Activated T-cell treated with anti-CD3 and anti-CD28 coated beads, Interleukin-2, amount 50 U/mL, for 24 hours (primary cell): ENCODE data around the gene BIRC6.

Experiments
- DNase-seq: peaks from one replicate; pipeline ENCODE4 v3.0.0-alpha.2; 2020
- H3K27ac Mint-ChIP-seq: 2 replicates; pipeline ENCODE4 v1.8.0; 2020; ENCODE audit warnings: mild to moderate bottlenecking, mixed read lengths
- H3K27me3 Mint-ChIP-seq: 2 replicates; pipeline ENCODE4 v1.8.0; 2020; ENCODE audit warnings: mixed read lengths
- H3K36me3 Mint-ChIP-seq: 2 replicates; pipeline ENCODE4 v1.8.0; 2020; ENCODE audit warnings: low read depth, mixed read lengths
- H3K4me1 Mint-ChIP-seq: 2 replicates; pipeline ENCODE4 v1.8.0; 2020; ENCODE audit warnings: low read depth, mixed read lengths
- H3K4me3 Mint-ChIP-seq: 2 replicates; pipeline ENCODE4 v1.8.0; 2020; ENCODE audit warnings: mild to moderate bottlenecking, moderate library complexity, mixed read lengths
- H3K9me3 Mint-ChIP-seq: 2 replicates; pipeline ENCODE4 v1.8.0; 2020; ENCODE audit warnings: mixed read lengths

Gene BIRC6

GRCh38 chr2:32482471-32482870, 125.6 kb downstream of the BIRC6 start:
- no peaks in the 10 kb centered on the region for H3K27me3 Mint-ChIP-seq
- no peaks in the 10 kb centered on the region for H3K4me1 Mint-ChIP-seq
- H3K36me3 Mint-ChIP-seq, result peaks cover 89% of the 10 kb centered on the region
- no peak overlapping the region for H3K4me3 Mint-ChIP-seq
- no peak overlapping the region for H3K27ac Mint-ChIP-seq
- DNase-seq, result no peak
- H3K9me3 Mint-ChIP-seq, result no peaks in the 10 kb centered on the region

GRCh38 chr2:32484937-32485336, 128.1 kb downstream of the BIRC6 start:
- H3K27ac Mint-ChIP-seq, result peak overlapping the region; percentile 3
- H3K27me3 Mint-ChIP-seq, result no peaks in the 10 kb centered on the region
- no peak for DNase-seq
- H3K9me3 Mint-ChIP-seq, result no peaks in the 10 kb centered on the region
- H3K36me3 Mint-ChIP-seq, result peaks cover 91% of the 10 kb centered on the region
- H3K4me3 Mint-ChIP-seq, result no peak overlapping the region
- no peaks in the 10 kb centered on the region for H3K4me1 Mint-ChIP-seq

DNA sequence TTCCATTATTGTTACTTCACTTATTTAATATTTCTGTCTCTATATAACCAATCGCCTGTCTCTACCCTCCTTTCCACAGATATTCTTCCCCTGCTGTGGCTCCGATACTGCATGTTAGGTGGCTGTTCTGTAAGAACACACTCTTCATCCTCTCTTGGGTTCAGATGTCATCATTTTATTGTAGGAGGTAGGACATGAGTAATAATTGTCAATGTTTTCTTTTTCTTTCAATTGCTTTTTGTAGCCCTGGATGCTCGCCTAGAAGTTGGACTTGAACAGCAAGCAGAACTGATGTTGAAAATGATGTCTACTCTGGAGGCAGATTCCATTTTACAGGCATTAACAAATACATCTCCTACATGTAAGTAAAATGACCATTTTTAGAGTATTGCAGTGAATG, 128.6 kb downstream of the BIRC6 start:
- H3K4me3 Mint-ChIP-seq, result no peak overlapping the region
- H3K36me3 Mint-ChIP-seq, result peaks cover 91% of the 10 kb centered on the region
- no peaks in the 10 kb centered on the region for H3K4me1 Mint-ChIP-seq
- peak overlapping the region; percentile 15 for H3K27ac Mint-ChIP-seq
- DNase-seq, result no peak
- no peaks in the 10 kb centered on the region for H3K27me3 Mint-ChIP-seq
- no peaks in the 10 kb centered on the region for H3K9me3 Mint-ChIP-seq

DNA sequence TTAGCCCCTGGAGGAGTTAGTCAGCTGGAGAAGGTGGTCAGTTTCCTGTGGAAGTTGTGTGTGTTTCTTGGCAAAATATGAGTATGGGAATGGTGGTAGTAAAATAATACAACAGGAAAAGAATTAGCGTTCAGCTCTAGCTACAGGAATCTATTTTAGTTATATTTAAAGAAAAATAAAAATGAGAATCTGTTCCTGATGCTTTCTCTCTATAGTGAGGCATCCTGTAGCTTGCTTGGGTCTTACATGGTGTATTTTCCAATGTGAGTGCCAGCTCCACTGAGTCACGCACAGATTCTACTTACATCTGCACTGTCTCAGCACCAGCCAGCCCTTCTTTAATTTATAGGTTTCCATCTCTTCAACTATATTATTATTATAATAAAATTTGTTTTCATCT, 132.2 kb downstream of the BIRC6 start:
- Mint-ChIP-seq H3K4me3 (no peak overlapping the region), H3K36me3 (peaks cover 76% of the 10 kb centered on the region), H3K4me1 (peaks cover 4% of the 10 kb centered on the region), H3K27me3 (no peaks in the 10 kb centered on the region), H3K27ac (no peak overlapping the region), H3K9me3 (no peaks in the 10 kb centered on the region)
- no peak for DNase-seq

DNA sequence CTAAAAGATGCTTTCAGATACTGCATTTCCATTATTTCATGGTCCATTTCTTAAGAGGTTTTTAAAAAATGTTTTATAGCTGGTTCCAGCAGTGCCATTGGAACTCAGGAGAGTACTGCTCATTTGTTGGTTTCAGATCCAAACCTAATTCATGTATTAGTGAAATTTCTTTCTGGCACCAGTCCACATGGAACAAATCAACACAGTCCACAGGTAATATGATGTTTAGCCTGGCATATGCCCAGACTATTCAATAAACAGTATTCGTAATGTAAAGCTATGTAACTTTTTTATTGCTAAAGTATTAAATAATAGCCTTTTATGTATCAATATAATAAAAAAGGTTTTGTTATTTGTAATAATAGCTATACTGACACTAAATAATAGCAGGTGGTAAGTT, 134.5 kb downstream of the BIRC6 start:
- Mint-ChIP-seq H3K27me3 (no peaks in the 10 kb centered on the region), H3K27ac (no peak overlapping the region), H3K36me3 (peaks cover 71% of the 10 kb centered on the region), H3K4me1 (peaks cover 4% of the 10 kb centered on the region), H3K9me3 (no peaks in the 10 kb centered on the region), H3K4me3 (no peak overlapping the region)
- DNase-seq, result no peak

GRCh38 chr2:32495139-32495538, 138.3 kb downstream of the BIRC6 start:
- H3K27ac Mint-ChIP-seq, result no peak overlapping the region
- no peak overlapping the region for H3K4me3 Mint-ChIP-seq
- no peak for DNase-seq
- no peaks in the 10 kb centered on the region for H3K9me3 Mint-ChIP-seq
- peaks cover 72% of the 10 kb centered on the region for H3K36me3 Mint-ChIP-seq
- no peaks in the 10 kb centered on the region for H3K27me3 Mint-ChIP-seq
- H3K4me1 Mint-ChIP-seq, result peaks cover 4% of the 10 kb centered on the region

GRCh38 chr2:32496662-32497061, 139.8 kb downstream of the BIRC6 start:
- no peak for DNase-seq
- Mint-ChIP-seq H3K4me1 (no peaks in the 10 kb centered on the region), H3K36me3 (peaks cover 75% of the 10 kb centered on the region), H3K9me3 (no peaks in the 10 kb centered on the region), H3K4me3 (no peak overlapping the region), H3K27me3 (no peaks in the 10 kb centered on the region), H3K27ac (peak overlapping the region; percentile 35)

GRCh38 chr2:32498306-32498705, 141.5 kb downstream of the BIRC6 start:
- H3K9me3 Mint-ChIP-seq, result no peaks in the 10 kb centered on the region
- H3K36me3 Mint-ChIP-seq, result peaks cover 87% of the 10 kb centered on the region
- H3K27ac Mint-ChIP-seq, result no peak overlapping the region
- H3K4me1 Mint-ChIP-seq, result no peaks in the 10 kb centered on the region
- DNase-seq, result no peak
- H3K27me3 Mint-ChIP-seq, result no peaks in the 10 kb centered on the region
- no peak overlapping the region for H3K4me3 Mint-ChIP-seq

GRCh38 chr2:32502941-32503340, 146.1 kb downstream of the BIRC6 start:
- DNase-seq, result no peak
- no peak overlapping the region for H3K27ac Mint-ChIP-seq
- peaks cover 89% of the 10 kb centered on the region for H3K36me3 Mint-ChIP-seq
- no peaks in the 10 kb centered on the region for H3K4me1 Mint-ChIP-seq
- H3K9me3 Mint-ChIP-seq, result no peaks in the 10 kb centered on the region
- no peaks in the 10 kb centered on the region for H3K27me3 Mint-ChIP-seq
- H3K4me3 Mint-ChIP-seq, result no peak overlapping the region

- peaks cover 88% of the 10 kb centered on the region for H3K36me3 Mint-ChIP-seq
- no peaks in the 10 kb centered on the region for H3K9me3 Mint-ChIP-seq
- H3K4me1 Mint-ChIP-seq, result no peaks in the 10 kb centered on the region
- no peak for DNase-seq
- no peaks in the 10 kb centered on the region for H3K27me3 Mint-ChIP-seq
- H3K27ac Mint-ChIP-seq, result peak overlapping the region; percentile 37
- no peak overlapping the region for H3K4me3 Mint-ChIP-seq
Measured at GRCh38 chr2:32504877-32505478, 148.2 kb downstream of the BIRC6 start.

GRCh38 chr2:32506446-32506845, 149.6 kb downstream of the BIRC6 start:
- DNase-seq, result no peak
- Mint-ChIP-seq H3K4me1 (no peaks in the 10 kb centered on the region), H3K4me3 (no peak overlapping the region), H3K27me3 (no peaks in the 10 kb centered on the region), H3K27ac (peak overlapping the region; percentile 22), H3K36me3 (peaks cover 84% of the 10 kb centered on the region), H3K9me3 (no peaks in the 10 kb centered on the region)

DNA sequence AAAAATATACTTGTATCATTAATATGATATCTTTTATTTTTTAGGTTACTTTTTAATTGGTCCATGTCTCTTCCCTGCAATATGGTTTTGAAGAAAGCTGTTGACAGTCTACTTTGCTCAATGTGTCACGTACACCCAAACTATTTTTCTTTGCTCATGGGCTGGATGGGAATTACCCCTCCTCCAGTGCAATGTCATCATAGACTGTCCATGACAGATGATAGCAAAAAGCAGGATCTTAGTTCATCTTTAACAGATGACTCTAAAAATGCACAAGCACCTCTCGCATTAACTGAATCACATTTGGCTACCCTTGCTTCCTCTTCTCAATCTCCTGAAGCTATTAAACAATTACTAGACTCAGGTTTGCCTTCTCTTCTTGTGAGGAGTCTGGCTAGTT, 158.1 kb downstream of the BIRC6 start:
- Mint-ChIP-seq H3K36me3 (peaks cover 85% of the 10 kb centered on the region), H3K27ac (no peak overlapping the region), H3K4me1 (no peaks in the 10 kb centered on the region), H3K9me3 (no peaks in the 10 kb centered on the region), H3K27me3 (no peaks in the 10 kb centered on the region), H3K4me3 (no peak overlapping the region)
- DNase-seq, result no peak

DNA sequence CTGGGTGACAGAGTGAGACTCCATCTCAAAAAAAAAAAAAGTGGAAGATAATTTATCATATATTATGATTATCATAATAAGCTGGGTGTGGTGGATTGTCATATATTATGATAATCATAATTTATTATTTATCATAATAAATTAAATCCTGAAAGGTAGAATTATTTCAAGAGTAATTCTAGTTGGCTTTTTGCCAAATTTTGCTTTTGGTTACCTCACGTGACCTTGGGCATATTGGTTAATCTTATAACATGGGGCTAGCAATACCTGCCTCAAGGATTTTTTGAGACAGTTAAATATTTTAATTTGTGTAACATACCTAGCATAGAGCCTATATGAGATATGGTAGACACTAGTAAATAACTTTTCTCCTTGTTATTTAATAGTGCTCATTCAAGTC, 159.7 kb downstream of the BIRC6 start:
- H3K36me3 Mint-ChIP-seq, result peaks cover 88% of the 10 kb centered on the region
- H3K4me1 Mint-ChIP-seq, result no peaks in the 10 kb centered on the region
- DNase-seq, result no peak
- no peaks in the 10 kb centered on the region for H3K27me3 Mint-ChIP-seq
- H3K27ac Mint-ChIP-seq, result no peak overlapping the region
- no peaks in the 10 kb centered on the region for H3K9me3 Mint-ChIP-seq
- no peak overlapping the region for H3K4me3 Mint-ChIP-seq

DNA sequence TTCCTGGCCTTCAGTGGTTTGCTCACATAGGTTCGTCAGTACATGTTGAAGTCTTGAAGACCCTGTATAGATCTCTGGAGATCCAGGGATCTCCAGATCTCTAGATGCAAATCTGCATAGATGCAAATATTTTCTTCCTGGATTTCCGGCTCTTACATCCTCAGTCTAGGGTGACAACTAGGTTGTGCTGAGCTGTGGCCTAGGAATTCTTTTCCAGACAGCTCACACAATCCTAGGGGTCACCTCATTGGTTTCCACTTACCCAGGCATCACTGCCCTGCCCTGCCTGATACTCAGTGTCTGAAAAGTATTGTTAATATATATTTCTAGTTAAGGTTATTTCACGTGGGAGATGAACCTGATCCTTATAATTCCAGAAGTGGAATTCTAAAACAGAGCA, 165.9 kb downstream of the BIRC6 start:
- Mint-ChIP-seq H3K27ac (no peak overlapping the region), H3K9me3 (no peaks in the 10 kb centered on the region)

GRCh38 chr2:32523686-32524085, 166.9 kb downstream of the BIRC6 start:
- Mint-ChIP-seq H3K4me3 (no peak overlapping the region), H3K27ac (no peak overlapping the region), H3K9me3 (no peaks in the 10 kb centered on the region), H3K27me3 (no peaks in the 10 kb centered on the region), H3K4me1 (no peaks in the 10 kb centered on the region), H3K36me3 (peaks cover 85% of the 10 kb centered on the region)
- no peak for DNase-seq

More for the DNA sequence above, 165.9 kb downstream of the BIRC6 start:
- no peaks in the 10 kb centered on the region for H3K4me1 Mint-ChIP-seq
- DNase-seq, result no peak
- no peaks in the 10 kb centered on the region for H3K27me3 Mint-ChIP-seq
- H3K36me3 Mint-ChIP-seq, result peaks cover 85% of the 10 kb centered on the region
- no peak overlapping the region for H3K4me3 Mint-ChIP-seq

GRCh38 chr2:32532341-32532740, 175.5 kb downstream of the BIRC6 start:
- Mint-ChIP-seq H3K36me3 (peaks cover 97% of the 10 kb centered on the region), H3K4me1 (peaks cover 2% of the 10 kb centered on the region), H3K27me3 (no peaks in the 10 kb centered on the region), H3K27ac (no peak overlapping the region), H3K4me3 (no peak overlapping the region), H3K9me3 (no peaks in the 10 kb centered on the region)
- DNase-seq, result no peak
